Sciatic nerve (tissue), 2 donors: ENCODE measurements around the gene SH2B3. TPM values are rescaled to one million over a fixed set of nuclear protein-coding genes. Genes with fewer than 3 reads are reported as not detected.

Source experiments
- ATAC-seq: fragments of 200-7000 bp; cut with Tn5 transposase; one replicate; pipeline ENCODE4 v1.9.1; 2020; ENCODE audit warnings: mild to moderate bottlenecking, moderate library complexity
- DNase-seq: peaks from one replicate; pipeline ENCODE4 v3.0.0-alpha.2; 2020; ENCODE audit warnings: low spot score
- intact Hi-C: fragments of 100-400 bp; cut with DNase I; formaldehyde crosslinking; loops from one replicate; pipeline ENCODE4 v1.14.2; 2022
- total RNA-seq: library from RNA; stranded (reverse); fragmentation: NEBNext Ultra II Directional; extraction: Animal tissue kit (Norgen Biotek cat#: 25700); gene quantifications from one replicate; pipeline ENCODE4 v1.2.1, GENCODE V29; 2021
- donor health status: DM: no; HTN: no; CAD: no.
- donor health status: DM: no; HTN: no; CAD: no.

Gene SH2B3
- total RNA-seq, 1 donor from 2014 or later: 27.5 TPM

- DNase-seq (no peak), ATAC-seq (no peak)
- intact Hi-C loops: no loop called here
Observed at GRCh38 chr12:111438481-111438880, 32.8 kb downstream of the SH2B3 start.

- ATAC-seq: no peak
- peak; percentile 49 for DNase-seq
- intact Hi-C loops: no loop called here
Observed at GRCh38 chr12:111439657-111440151, 34.0 kb downstream of the SH2B3 start.

GRCh38 chr12:111440152-111440551 lies 34.4 kb downstream of the SH2B3 start:
- DNase-seq: peak; percentile 52
- intact Hi-C loops: no loop called here
- ATAC-seq: no peak

- ATAC-seq (no peak), DNase-seq (peak; percentile 28)
- intact Hi-C loops: no loop called here
Observed at GRCh38 chr12:111440631-111441030, 34.9 kb downstream of the SH2B3 start.

GRCh38 chr12:111441107-111441928 lies 35.6 kb downstream of the SH2B3 start:
- DNase-seq (peak; percentile 22), ATAC-seq (no peak)
- intact Hi-C loops: no loop called here

- peak; percentile 56 for DNase-seq
- intact Hi-C loops: no loop called here
- no peak for ATAC-seq
Observed at GRCh38 chr12:111442301-111443045, 36.8 kb downstream of the SH2B3 start.

GRCh38 chr12:111443086-111443485 lies 37.4 kb downstream of the SH2B3 start:
- no peak for ATAC-seq
- intact Hi-C loops: no loop called here
- DNase-seq: peak; percentile 42

GRCh38 chr12:111443586-111443985 lies 37.9 kb downstream of the SH2B3 start:
- DNase-seq (peak; percentile 50), ATAC-seq (no peak)
- intact Hi-C loops: no loop called here

GRCh38 chr12:111444314-111444924 lies 38.7 kb downstream of the SH2B3 start:
- DNase-seq: no peak
- intact Hi-C loops: no loop called here
- ATAC-seq: no peak

- peak; percentile 73 for DNase-seq
- ATAC-seq: peak; percentile 77
- intact Hi-C loops: no loop called here
Observed at GRCh38 chr12:111444925-111445725, 39.4 kb downstream of the SH2B3 start.

- ATAC-seq: peak; percentile 22
- intact Hi-C loops: no loop called here
- peak; percentile 63 for DNase-seq
Observed at GRCh38 chr12:111445726-111446581, 40.2 kb downstream of the SH2B3 start.

GRCh38 chr12:111446631-111447570 lies 41.2 kb downstream of the SH2B3 start:
- intact Hi-C loops: no loop called here
- DNase-seq (peak; percentile 49), ATAC-seq (no peak)

GRCh38 chr12:111447571-111448265 lies 42.0 kb downstream of the SH2B3 start:
- intact Hi-C loops: no loop called here
- peak; percentile 57 for DNase-seq
- ATAC-seq: no peak

GRCh38 chr12:111448266-111448830 lies 42.6 kb downstream of the SH2B3 start:
- intact Hi-C loops: no loop called here
- DNase-seq: peak; percentile 31
- ATAC-seq: no peak

GRCh38 chr12:111448846-111449790 lies 43.4 kb downstream of the SH2B3 start:
- no peak for ATAC-seq
- no peak for DNase-seq
- intact Hi-C loops: no loop called here
